Body of pancreas (tissue), 4 donors: ENCODE results near the gene SH3GL1.

Experiments
- CTCF ChIP-seq, 7 experiments: fragments of 450-650 bp in 4 of 7; fragments of 200-600 bp in 3 of 7; sonication (generic) in 3 of 7; IDR thresholded peaks; one replicate each; pipeline ENCODE4 v1.5.1; 2016 to 2019; ENCODE audit warnings: antibody characterized with exemption in 7 of 7
- POLR2A ChIP-seq, 3 donors: fragments of 450-650 bp; IDR thresholded peaks; one replicate each; pipeline ENCODE4 v1.6.1; 2016; ENCODE audit warnings: antibody characterized with exemption in 3 of 3, mild to moderate bottlenecking in 2 of 3

GRCh38 chr19:4346020-4346383, 54.3 kb downstream of the SH3GL1 start:
- TF ChIP-seq CTCF (IDR thresholded peaks at IDR 0.05) (no peak), POLR2A (IDR thresholded peaks at IDR 0.05) (no peak)
